CD4-positive, alpha-beta T cell treated with Interleukin-21 for 1 hour (primary cell): Measurements from ENCODE around the gene COX6A1.
"Not testable (repeated sequence)": the region's sequence is repeated elsewhere in the genome, so short reads cannot be mapped to it uniquely, and the experiment has no call there.

Source experiments
- DNase-seq: peaks from one replicate; pipeline ENCODE4 v3.0.0-alpha.2; 2020

COX6A1 gene

DNA sequence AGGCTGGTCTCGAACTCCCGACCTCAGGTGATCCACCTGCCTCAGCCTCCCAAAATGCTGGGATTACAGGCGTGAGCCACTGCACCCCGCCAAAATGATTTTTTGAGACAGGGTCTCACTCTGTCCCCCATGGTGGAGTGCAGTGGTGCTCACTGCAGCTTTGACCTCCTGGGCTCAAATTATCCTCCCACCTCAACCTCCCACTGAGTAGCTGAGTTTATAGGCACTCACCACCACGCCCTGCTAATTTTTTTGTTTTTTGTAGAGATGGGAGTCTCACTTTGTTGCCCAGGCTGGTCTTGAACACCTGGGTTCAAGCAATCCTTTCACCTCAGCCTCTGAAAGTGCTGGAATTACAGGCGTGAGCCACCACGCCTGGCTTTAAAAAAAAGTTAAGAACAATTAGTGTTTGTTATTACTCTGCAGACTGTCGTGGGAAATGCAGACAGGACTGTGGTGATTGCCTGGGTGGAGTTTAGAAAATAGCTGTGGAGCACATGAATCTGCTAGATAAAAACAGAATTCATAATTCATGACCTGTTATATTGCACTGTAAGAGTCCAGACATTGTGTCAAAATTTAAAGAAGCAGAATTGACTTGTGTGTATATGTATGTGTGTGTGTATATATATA lies 9.2 kb upstream of the COX6A1 start:
- no peak for DNase-seq

DNA sequence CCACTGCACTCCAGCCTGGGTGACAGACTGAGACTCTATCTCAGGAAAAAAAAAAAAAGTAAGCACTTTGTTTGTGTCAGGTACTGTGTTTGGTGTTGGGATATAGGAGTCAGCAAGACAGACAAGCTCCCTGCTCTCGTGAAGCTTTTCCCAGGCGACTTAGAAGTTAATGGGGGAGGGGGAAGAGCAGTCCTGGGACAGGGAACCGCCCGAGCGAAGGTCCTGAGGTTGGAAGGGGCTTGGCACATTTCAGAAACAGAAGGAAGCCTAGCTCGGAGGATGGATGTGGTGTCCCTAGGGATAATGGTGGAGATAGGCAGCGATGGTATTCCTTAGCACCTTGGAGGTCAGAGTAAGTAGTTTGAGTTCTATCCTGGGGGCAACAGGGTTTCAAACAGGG lies 8.5 kb upstream of the COX6A1 start:
- DNase-seq: no peak

DNA sequence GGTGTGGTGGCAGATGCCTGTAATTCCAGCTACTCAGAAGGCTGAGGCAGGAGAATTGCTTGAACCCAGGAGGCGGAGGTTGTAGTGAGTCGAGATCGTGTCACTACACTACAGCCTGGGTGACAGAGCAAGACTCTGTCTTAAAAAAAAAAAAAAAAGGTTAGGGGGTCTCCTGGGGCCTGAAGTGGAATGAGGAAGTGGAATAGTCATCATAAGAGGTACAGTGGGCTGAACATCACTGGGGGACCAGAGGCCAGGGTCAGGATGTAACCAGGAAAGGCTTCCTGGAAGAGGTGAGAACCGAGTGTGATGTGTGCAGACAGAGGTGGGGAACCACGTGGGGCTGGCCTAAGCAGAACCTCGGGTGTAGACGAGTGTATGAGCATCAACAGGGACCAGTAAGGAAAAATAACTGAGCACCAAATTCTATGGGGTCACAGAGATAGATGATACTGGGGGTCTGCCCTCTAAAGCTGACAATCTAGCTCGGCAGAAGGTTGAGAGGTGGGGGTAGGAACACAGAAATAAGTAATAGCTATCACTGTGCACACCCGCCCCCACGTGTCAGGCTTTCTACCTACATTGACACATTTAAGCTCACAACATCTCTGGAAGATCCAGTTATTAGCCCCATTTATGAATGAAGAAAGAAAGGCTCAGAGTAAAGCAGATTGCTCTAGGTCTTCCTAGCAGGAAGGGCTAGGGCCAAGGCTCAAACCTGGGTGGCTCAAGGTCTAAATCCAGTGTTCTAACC lies 5.0 kb upstream of the COX6A1 start:
- DNase-seq: no peak

GRCh38 chr12:120438495-120439198 lies 734 bp downstream of the COX6A1 start:
- DNase-seq: no peak

- DNase-seq: peak; percentile 86
Measured at GRCh38 chr12:120439646-120440247, 1.8 kb downstream of the COX6A1 start.

- DNase-seq: no peak
Measured at GRCh38 chr12:120444676-120445075, 6.8 kb downstream of the COX6A1 start.

DNA sequence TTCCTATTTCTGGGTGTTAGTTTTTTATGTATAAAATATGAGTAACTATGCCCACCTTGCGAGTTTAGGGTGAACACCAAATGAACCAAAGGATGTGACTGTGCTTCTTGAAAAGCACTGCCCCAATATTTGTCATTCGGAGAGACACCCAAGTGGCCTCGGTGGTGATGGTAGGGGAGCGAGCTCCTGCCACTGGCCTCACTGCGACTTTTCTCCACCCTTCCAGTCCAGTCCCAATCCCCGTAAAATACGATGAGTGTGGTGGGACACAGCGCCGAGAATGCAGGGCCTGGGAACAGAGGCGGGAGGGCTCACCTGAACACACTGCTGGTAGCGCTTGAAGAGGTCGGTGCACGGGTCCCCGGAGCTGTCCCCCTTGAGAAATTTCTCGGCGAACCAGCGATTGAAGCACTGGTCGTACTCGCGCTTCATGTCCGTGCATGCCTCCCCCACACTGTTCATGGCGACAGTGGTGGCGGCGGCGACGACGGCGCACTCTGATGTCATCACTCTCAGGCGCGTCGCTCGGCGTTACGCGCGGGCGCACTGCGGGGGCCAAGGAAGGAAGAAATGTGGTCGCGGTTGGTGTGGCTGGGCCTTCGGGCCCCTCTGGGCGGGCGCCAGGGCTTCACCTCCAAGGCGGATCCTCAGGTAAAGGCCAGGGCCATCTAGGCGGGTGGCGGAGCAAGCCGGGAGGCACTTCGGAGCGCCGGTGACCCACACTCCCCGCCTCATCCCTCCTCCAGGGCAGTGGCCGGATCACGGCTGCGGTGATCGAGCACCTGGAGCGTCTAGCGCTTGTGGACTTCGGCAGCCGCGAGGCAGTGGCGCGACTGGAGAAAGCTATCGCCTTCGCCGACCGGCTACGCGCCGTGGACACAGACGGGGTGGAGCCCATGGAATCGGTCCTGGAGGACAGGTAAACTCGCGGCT lies 8.3 kb downstream of the COX6A1 start, which contains the start of the genes GATC and TRIAP1:
GATC (plus strand) TSS at position 534 of the 933 bp plus-strand sequence; CDS start at position 571, 37 bp downstream.
TRIAP1 (minus strand) TSS at position 474 of the 933 bp plus-strand sequence; CDS start at position 462, 12 bp downstream.
- peak; percentile 90 for DNase-seq

DNA sequence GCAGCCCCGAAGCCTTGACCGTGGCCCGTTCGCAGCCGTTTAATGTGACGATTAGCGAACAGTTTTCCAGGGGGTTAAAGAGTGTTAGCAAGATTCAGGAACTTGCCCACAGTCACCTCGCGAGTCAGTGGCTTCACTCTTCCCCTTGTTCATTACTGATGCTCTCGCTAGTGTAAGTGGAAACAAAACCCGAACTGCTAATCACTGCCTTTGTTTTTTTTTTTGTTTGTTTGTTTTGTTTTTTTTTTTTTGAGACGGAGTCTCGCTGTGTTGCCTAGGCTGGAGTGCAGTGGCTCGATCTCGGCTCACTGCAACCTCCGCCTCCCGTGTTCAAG lies 8.9 kb downstream of the COX6A1 start:
- DNase-seq: not testable (repeated sequence)

DNA sequence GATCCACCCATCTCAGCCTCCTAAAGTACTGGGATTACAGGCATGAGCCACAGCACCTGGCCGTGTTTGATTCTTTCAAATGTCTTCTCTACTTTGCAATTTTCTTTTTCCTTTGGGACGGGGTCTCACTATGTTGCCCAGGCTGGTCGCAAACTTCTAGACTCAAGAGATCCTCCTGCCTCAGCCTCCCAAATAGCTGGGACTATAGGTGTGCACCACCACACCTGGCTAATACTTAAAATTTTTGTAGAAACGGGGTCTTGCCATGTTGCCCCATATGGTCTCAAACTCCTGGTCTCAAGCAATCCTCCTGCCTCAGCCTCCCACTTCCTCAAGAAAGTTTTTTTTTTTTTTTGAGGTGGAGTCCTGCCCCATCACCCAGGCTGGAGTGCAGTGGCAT lies 10.1 kb downstream of the COX6A1 start:
- DNase-seq: no peak

GRCh38 chr12:120452524-120452923 lies 14.6 kb downstream of the COX6A1 start:
- DNase-seq: not testable (repeated sequence)

DNA sequence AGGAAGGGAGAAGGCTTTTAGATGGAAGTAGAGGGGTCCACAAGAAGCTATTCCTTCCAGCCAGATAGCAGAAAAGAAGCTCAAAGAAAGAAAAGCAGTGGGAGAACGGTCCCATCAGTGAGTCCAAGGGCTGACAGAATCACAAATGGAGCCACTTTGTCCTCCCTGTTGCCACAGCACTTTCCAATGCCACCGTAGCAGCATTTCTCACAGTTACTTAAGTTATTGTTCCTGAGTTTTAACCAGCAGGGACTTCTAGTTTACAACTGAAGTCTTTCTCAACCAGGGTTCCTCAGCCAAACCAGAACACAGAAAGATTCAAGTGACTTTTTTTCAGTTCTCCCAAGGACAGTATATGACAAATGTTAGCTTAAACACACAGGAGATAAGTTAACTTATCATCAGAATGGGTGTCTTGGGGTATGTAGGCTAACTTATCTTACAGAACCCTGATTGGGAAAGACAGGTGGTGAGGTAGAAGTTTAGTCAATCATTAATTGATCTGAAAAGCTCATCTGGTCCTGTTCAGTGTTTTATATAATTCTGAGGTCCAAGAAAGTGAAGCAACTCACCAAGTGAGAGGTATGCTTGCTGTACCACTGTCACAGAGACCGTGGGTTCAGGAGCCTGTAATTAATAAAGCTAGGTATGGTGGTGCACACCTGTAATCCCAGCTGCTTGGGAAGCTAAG lies 15.3 kb downstream of the COX6A1 start:
- no peak for DNase-seq

GRCh38 chr12:120453977-120454376 lies 16.1 kb downstream of the COX6A1 start:
- DNase-seq: peak; percentile 60

- no peak for DNase-seq
Measured at GRCh38 chr12:120455302-120455701, 17.4 kb downstream of the COX6A1 start.

- DNase-seq: peak; percentile 15
Measured at GRCh38 chr12:120457133-120457532, 19.2 kb downstream of the COX6A1 start.

DNA sequence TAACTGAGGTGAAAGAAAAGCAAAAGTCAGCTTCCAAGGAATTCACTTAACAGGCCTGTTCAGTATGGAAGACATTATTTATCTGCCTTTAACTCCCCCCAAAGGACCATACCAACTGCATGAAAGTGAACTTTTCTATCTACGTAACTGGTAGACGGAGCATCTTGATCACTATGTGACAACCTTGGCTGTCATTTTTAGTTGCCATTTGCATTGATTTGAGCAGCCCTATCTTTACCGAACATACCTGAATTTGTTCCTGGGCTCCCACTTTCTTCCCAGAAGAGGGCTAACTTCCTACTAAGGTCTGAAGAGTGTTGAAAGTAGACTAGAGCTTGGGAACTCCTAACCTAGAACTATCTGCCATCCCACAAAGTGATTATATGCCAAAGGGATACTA lies 22.2 kb downstream of the COX6A1 start:
- no peak for DNase-seq

- no peak for DNase-seq
Measured at GRCh38 chr12:120462099-120462640, 24.3 kb downstream of the COX6A1 start.

DNA sequence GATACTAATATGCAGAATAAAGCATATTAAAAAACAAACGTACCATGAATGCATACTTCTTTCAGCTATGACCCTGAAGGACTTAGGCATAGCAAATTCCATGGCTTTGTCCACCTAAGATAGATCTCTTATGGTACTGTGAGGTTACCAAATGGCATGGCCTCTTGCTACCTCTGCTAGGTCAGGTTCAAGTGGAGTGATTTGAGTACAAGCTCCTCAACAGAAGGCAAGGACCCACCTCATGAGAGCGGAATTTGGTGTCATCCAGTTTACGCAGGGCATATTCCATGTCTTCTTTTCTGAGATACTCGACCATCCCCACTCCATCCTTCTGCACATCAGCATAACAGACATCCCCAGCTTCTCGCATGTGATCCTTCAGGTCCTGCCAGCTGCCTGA lies 25.8 kb downstream of the COX6A1 start:
- no peak for DNase-seq

- no peak for DNase-seq
Measured at GRCh38 chr12:120465756-120466155, 27.8 kb downstream of the COX6A1 start.

- peak; percentile 65 for DNase-seq
Measured at GRCh38 chr12:120466560-120467315, 28.8 kb downstream of the COX6A1 start.

DNA sequence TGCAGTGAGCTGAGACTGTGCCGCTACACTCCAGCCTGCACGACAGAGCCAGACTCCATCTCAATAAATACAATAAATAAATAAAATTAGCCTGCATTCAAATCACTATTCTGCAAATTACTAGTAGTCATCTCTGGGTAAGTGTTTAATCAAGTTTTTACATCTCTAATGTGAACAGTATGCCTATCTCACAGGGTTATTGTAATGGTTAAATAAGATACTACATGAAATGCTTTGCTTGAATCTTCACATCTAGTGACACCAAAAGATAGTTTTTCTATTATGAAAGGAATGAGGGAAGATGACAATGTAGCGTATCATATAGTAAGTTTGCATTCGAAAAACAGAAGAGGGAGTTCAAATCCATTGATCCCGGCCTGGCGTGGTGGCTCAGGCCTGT lies 29.5 kb downstream of the COX6A1 start:
- DNase-seq: no peak
